Activated T-cell treated with anti-CD3 and anti-CD28 coated beads, Interleukin-2, amount 50 U/mL, for 4 hours (primary cell): ENCODE data around the gene VANGL1. TPM values are rescaled to one million over a fixed set of nuclear protein-coding genes. Genes with fewer than 3 reads are reported as not detected.

ENCODE experiments used
- ATAC-seq, 2 donors: fragments of 200-7000 bp; cut with Tn5 transposase; one replicate each; pipeline ENCODE4 v1.10.0; 2021
- DNase-seq: peaks from one replicate; pipeline ENCODE4 v3.0.0-alpha.2; 2020
- H3K27me3 Mint-ChIP-seq: one replicate; pipeline ENCODE4 v1.8.0; 2021; ENCODE audit warnings: low read depth, mixed read lengths
- H3K36me3 Mint-ChIP-seq: one replicate; pipeline ENCODE4 v1.8.0; 2022; ENCODE audit warnings: mixed read lengths; ENCODE audit not compliant: insufficient read depth
- H3K4me1 Mint-ChIP-seq: one replicate; pipeline ENCODE4 v1.8.0; 2021; ENCODE audit warnings: low read depth, mixed read lengths
- H3K4me3 Mint-ChIP-seq: one replicate; pipeline ENCODE4 v1.8.0; 2021; ENCODE audit warnings: mild to moderate bottlenecking, moderate library complexity, mixed read lengths
- H3K9me3 Mint-ChIP-seq: one replicate; pipeline ENCODE4 v1.8.0; 2021; ENCODE audit warnings: mixed read lengths
- total RNA-seq, 3 donors: library from RNA; stranded (reverse); gene quantifications; one replicate each; pipeline ENCODE4 v1.2.1, GENCODE V29; 2021

The VANGL1 gene
- total RNA-seq, 3 donors from 2014 or later: 1.6 to 2.1 (median 1.8) TPM

GRCh38 chr1:115685029-115685705 lies 43.4 kb downstream of the VANGL1 start:
- Mint-ChIP-seq H3K36me3 (peaks cover 4% of the 10 kb centered on the region), H3K4me3 (no peak overlapping the region), H3K27me3 (no peaks in the 10 kb centered on the region), H3K9me3 (no peaks in the 10 kb centered on the region), H3K4me1 (no peaks in the 10 kb centered on the region)
- no peak for DNase-seq
- ATAC-seq: no peak

GRCh38 chr1:115687744-115688143 lies 46.0 kb downstream of the VANGL1 start:
- Mint-ChIP-seq H3K9me3 (no peaks in the 10 kb centered on the region), H3K4me3 (no peak overlapping the region), H3K27me3 (no peaks in the 10 kb centered on the region), H3K36me3 (peaks cover 5% of the 10 kb centered on the region), H3K4me1 (no peaks in the 10 kb centered on the region)
- no peak for DNase-seq
- ATAC-seq: no peak

DNA sequence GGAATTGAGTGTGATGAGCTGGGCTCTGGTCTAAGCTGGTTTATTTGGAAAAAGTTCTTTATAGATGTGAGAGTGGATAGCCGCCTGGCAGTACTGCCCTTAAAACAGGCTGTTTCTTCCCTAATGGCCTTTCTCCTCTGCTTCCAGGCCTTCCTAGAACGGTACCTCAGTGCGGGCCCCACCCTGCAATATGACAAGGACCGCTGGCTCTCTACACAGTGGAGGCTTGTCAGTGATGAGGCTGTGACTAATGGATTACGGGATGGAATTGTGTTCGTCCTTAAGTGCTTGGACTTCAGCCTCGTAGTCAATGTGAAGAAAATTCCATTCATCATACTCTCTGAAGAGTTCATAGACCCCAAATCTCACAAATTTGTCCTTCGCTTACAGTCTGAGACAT lies 49.2 kb downstream of the VANGL1 start:
- no peaks in the 10 kb centered on the region for H3K9me3 Mint-ChIP-seq
- no peak overlapping the region for H3K4me3 Mint-ChIP-seq
- no peak for DNase-seq
- no peak for ATAC-seq
- H3K4me1 Mint-ChIP-seq: no peaks in the 10 kb centered on the region
- no peaks in the 10 kb centered on the region for H3K27me3 Mint-ChIP-seq
- H3K36me3 Mint-ChIP-seq: peaks cover 3% of the 10 kb centered on the region

DNA sequence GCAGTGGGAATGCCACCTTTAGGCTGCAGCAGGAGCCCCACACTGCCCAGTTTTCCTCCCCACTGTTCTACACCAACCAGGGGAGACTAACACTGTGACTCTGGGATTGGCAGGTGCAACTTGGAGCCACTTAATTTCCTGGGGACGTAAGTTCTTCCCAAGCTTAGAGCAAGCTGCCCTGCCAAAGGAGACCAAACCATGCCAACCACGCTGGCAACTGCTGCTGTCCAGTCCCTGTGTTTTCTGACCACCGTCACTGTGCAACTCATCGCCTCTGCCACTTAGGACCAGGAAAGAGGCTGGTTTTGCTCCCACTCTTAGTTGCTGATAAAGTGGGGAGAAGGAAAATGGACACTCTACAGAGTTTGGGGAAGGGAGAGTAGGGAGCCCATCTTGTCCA lies 50.5 kb downstream of the VANGL1 start:
- no peaks in the 10 kb centered on the region for H3K9me3 Mint-ChIP-seq
- ATAC-seq (no peak), DNase-seq (no peak)
- H3K27me3 Mint-ChIP-seq: no peaks in the 10 kb centered on the region
- no peaks in the 10 kb centered on the region for H3K4me1 Mint-ChIP-seq
- H3K4me3 Mint-ChIP-seq: no peak overlapping the region
- H3K36me3 Mint-ChIP-seq: peaks cover 3% of the 10 kb centered on the region

DNA sequence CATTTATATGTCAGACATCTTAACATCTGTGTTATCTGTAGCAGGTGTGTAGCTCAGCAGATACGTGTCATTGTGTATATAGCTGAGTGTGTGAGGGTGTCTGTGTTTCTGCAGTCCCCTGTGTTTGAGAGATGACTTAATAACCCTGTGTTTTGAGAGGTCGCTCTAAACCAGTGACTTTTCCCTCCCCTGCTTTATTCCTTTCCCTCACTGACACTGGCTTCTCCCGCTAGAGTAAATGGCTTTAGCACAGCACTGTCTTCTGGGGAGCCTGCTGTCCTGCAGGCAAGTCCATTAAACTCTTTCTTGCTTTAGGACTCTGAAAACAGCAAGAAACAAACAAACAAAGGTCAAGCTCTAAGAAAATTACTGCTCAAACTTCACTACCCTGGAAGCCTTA lies 53.0 kb downstream of the VANGL1 start:
- peaks cover 4% of the 10 kb centered on the region for H3K27me3 Mint-ChIP-seq
- no peaks in the 10 kb centered on the region for H3K9me3 Mint-ChIP-seq
- no peak overlapping the region for H3K4me3 Mint-ChIP-seq
- DNase-seq (no peak), ATAC-seq (no peak)
- H3K4me1 Mint-ChIP-seq: no peaks in the 10 kb centered on the region
- peaks cover 3% of the 10 kb centered on the region for H3K36me3 Mint-ChIP-seq

DNA sequence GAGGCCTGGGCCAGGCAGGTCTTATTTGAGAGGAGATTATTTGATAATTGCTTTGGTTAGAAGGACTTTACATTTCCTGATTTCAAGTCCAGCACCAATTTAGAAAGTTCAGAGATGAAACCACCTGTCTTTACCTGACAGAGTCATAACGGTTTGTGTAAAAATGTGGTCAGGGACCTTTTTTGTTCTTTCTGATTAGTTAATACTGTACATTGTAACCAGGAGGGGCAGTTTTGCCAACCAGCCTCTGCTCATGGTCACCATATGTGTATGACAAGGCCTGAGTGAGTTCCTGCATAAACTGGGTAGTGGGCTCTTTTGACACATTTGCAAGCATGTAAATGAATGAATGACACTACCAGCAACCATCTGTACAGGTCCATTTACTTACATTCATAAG lies 55.8 kb downstream of the VANGL1 start:
- H3K4me3 Mint-ChIP-seq: no peak overlapping the region
- DNase-seq (no peak), ATAC-seq (no peak)
- H3K9me3 Mint-ChIP-seq: no peaks in the 10 kb centered on the region
- no peaks in the 10 kb centered on the region for H3K36me3 Mint-ChIP-seq
- H3K4me1 Mint-ChIP-seq: no peaks in the 10 kb centered on the region
- H3K27me3 Mint-ChIP-seq: peaks cover 11% of the 10 kb centered on the region

GRCh38 chr1:115701090-115701489 lies 59.3 kb downstream of the VANGL1 start:
- Mint-ChIP-seq H3K36me3 (no peaks in the 10 kb centered on the region), H3K27me3 (peaks cover 11% of the 10 kb centered on the region), H3K9me3 (no peaks in the 10 kb centered on the region), H3K4me1 (no peaks in the 10 kb centered on the region), H3K4me3 (no peak overlapping the region)
- ATAC-seq (no peak), DNase-seq (no peak)

- no peak overlapping the region for H3K4me3 Mint-ChIP-seq
- no peaks in the 10 kb centered on the region for H3K36me3 Mint-ChIP-seq
- no peaks in the 10 kb centered on the region for H3K4me1 Mint-ChIP-seq
- H3K27me3 Mint-ChIP-seq: peaks cover 18% of the 10 kb centered on the region
- no peaks in the 10 kb centered on the region for H3K9me3 Mint-ChIP-seq
- no peak for ATAC-seq
- DNase-seq: no peak
Measured at GRCh38 chr1:115702959-115703358, 61.2 kb downstream of the VANGL1 start.

- no peaks in the 10 kb centered on the region for H3K36me3 Mint-ChIP-seq
Measured at GRCh38 chr1:115705085-115705951, 63.5 kb downstream of the VANGL1 start.

DNA sequence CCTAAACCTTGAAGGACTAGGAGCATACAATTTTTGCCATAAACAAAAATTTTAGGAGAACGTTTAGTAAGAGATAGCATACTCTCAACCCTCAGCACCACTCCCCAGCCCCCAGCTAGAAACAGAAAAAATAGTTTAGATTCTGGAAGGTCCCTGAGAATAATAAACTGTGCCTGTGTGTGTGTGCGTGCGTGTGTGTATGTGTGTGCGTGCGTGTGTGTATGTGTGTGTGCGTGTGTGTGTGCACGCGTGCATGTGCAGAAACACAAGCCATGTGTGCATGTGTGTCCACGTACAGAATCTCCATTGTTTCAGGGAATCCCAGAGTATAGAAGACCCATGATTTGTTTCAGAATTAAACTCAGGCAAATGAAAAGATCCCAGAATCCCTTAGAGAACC lies 64.2 kb downstream of the VANGL1 start:
- no peak for ATAC-seq
- no peak for DNase-seq
- H3K4me3 Mint-ChIP-seq: no peak overlapping the region
- no peaks in the 10 kb centered on the region for H3K9me3 Mint-ChIP-seq
- H3K27me3 Mint-ChIP-seq: peaks cover 26% of the 10 kb centered on the region
- no peaks in the 10 kb centered on the region for H3K4me1 Mint-ChIP-seq
- H3K36me3 Mint-ChIP-seq: no peaks in the 10 kb centered on the region

More at GRCh38 chr1:115705085-115705951, 63.5 kb downstream of the VANGL1 start:
- Mint-ChIP-seq H3K27me3 (peaks cover 26% of the 10 kb centered on the region), H3K9me3 (no peaks in the 10 kb centered on the region), H3K4me3 (no peak overlapping the region), H3K4me1 (no peaks in the 10 kb centered on the region)
- DNase-seq: no peak
- ATAC-seq: no peak

- no peak for ATAC-seq
Measured at GRCh38 chr1:115706587-115707425, 65.0 kb downstream of the VANGL1 start.

GRCh38 chr1:115710859-115711624 lies 69.3 kb downstream of the VANGL1 start:
- DNase-seq: no peak
- Mint-ChIP-seq H3K36me3 (no peaks in the 10 kb centered on the region), H3K27me3 (peaks cover 23% of the 10 kb centered on the region), H3K9me3 (no peaks in the 10 kb centered on the region), H3K4me3 (no peak overlapping the region), H3K4me1 (no peaks in the 10 kb centered on the region)
- no peak for ATAC-seq

More at GRCh38 chr1:115706587-115707425, 65.0 kb downstream of the VANGL1 start:
- Mint-ChIP-seq H3K27me3 (peaks cover 23% of the 10 kb centered on the region), H3K9me3 (no peaks in the 10 kb centered on the region), H3K4me3 (no peak overlapping the region), H3K4me1 (no peaks in the 10 kb centered on the region), H3K36me3 (no peaks in the 10 kb centered on the region)
- DNase-seq: no peak

- ATAC-seq (peak in 1 of 2 donors; percentile 9), DNase-seq (no peak)
- no peaks in the 10 kb centered on the region for H3K4me1 Mint-ChIP-seq
- no peak overlapping the region for H3K4me3 Mint-ChIP-seq
- H3K9me3 Mint-ChIP-seq: no peaks in the 10 kb centered on the region
- peaks cover 16% of the 10 kb centered on the region for H3K27me3 Mint-ChIP-seq
- H3K36me3 Mint-ChIP-seq: no peaks in the 10 kb centered on the region
Measured at GRCh38 chr1:115712911-115713609, 71.3 kb downstream of the VANGL1 start.
